GM06990 (cell line): Measurements from ENCODE around the gene CARM1.

Experiments
- DNase-seq: peaks from one replicate; pipeline ENCODE4 v3.0.0-alpha.2; 2011; ENCODE audit not compliant: insufficient read length; ENCODE audit errors: extremely low read depth
- H3K27me3 ChIP-seq: replicated peaks from 2 replicates; pipeline ENCODE4 v1.6.0; 2011; ENCODE audit warnings: low read length; ENCODE audit not compliant: control insufficient read depth, insufficient read depth
- H3K36me3 ChIP-seq: 2 replicates; pipeline ENCODE4 v1.5.1; 2011; ENCODE audit warnings: low read length; ENCODE audit not compliant: control insufficient read depth, insufficient read depth
- H3K4me3 ChIP-seq: replicated peaks from 2 replicates; pipeline ENCODE4 v1.5.1; 2011; ENCODE audit warnings: low read depth, mild to moderate bottlenecking, control low read depth, low read length
- TF ChIP-seq, protein P1 (sequence below): IDR thresholded peaks from 2 replicates; pipeline ENCODE4 v1.5.1; 2011; ENCODE audit warnings: low read length, control low read depth, mild to moderate bottlenecking, inconsistent platforms; ENCODE audit not compliant: insufficient read depth, poor library complexity, severe bottlenecking

The CARM1 gene

DNA sequence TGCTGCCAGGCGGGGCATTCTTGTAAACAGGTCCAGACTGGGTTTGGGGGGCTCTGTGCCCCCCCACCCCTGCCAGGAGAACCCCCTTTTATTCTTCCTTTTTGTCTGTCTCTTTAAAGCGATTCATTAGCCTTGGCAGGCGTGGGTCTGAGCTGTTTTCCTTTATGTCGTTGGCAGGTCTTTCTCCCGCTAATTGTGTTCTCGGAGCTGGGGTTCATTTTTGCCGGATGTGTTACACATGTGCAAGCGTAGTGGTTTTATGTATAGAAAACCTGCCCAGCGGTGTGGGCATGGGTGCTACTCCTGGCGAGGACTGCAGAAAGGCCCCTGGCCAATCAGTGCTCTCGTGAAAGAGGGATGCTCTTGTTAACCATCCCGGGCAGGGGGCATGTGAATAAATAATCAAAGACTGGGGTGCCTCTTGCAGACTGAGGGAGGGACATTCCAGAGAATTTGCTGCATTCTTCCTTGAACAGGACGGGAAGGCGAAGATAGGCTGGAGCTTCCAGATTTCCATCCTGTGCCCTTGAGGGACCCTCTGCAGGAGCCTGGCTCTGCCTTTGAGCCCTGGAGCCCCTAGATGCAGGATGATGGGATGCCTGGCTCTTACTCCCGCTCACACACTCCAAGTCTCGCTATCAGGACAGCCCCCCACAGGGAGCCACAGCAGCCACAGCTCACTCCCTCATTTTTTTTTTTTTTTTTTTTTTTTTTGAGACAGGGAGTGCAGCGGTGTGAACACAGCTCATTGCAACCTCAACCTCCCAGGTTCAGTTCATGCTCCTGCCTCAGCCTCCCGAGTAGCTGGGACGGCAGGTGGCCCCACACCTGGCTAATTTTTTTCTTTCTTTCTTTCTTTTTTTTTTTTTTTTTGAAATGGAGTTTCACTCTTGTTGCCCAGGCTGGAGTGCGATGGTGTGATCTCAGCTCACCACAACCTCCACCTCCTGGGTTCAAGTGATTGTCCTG, 14.1 kb downstream of the CARM1 start:
- no peak overlapping the region for H3K4me3 ChIP-seq
- no peak for DNase-seq
- peaks cover 6% of the 10 kb centered on the region for H3K36me3 ChIP-seq
- TF ChIP-seq, protein P1, sequence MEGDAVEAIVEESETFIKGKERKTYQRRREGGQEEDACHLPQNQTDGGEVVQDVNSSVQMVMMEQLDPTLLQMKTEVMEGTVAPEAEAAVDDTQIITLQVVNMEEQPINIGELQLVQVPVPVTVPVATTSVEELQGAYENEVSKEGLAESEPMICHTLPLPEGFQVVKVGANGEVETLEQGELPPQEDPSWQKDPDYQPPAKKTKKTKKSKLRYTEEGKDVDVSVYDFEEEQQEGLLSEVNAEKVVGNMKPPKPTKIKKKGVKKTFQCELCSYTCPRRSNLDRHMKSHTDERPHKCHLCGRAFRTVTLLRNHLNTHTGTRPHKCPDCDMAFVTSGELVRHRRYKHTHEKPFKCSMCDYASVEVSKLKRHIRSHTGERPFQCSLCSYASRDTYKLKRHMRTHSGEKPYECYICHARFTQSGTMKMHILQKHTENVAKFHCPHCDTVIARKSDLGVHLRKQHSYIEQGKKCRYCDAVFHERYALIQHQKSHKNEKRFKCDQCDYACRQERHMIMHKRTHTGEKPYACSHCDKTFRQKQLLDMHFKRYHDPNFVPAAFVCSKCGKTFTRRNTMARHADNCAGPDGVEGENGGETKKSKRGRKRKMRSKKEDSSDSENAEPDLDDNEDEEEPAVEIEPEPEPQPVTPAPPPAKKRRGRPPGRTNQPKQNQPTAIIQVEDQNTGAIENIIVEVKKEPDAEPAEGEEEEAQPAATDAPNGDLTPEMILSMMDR = no peak
- no peaks in the 10 kb centered on the region for H3K27me3 ChIP-seq

DNA sequence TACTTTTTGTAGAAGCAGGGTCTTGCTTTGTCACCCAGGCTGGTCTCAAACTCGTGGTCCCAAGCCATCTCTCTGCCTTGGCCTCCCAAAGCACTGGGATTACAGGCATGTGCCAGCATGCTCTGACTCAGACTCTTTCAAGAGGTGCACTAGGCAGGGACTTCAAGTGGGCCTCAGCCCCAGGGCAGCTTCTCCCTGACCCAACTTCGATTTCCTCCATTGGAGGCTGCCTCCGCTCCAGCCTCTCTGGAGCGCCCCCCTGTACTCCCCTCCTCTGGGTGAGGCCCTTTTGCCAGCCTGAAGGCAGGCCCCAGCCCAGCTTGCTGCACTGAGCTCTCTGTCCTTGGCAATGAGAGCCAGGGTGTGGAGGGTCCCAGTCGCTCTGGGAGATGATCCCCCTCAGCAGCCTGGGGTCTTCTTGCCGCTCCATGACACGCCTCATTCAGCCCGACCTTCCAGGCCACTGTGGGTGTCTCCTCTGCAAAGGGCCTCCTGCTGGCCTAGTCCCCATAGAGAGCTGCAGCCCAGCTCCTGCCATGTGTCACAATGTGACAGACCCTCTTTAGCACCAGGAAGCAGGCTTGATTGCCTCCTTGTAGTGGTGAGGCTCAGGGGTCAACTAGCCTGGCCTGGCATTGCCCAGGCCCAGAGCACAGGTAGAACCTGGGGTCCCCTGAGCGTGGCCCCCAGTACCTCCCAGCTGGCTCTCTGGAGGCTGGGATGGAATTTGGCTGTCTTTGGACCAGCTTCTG, 16.4 kb downstream of the CARM1 start:
- Histone ChIP-seq H3K36me3 (peaks cover 4% of the 10 kb centered on the region), H3K4me3 (no peak overlapping the region), H3K27me3 (no peaks in the 10 kb centered on the region)
- TF ChIP-seq, protein P1 = no peak
- DNase-seq = no peak

DNA sequence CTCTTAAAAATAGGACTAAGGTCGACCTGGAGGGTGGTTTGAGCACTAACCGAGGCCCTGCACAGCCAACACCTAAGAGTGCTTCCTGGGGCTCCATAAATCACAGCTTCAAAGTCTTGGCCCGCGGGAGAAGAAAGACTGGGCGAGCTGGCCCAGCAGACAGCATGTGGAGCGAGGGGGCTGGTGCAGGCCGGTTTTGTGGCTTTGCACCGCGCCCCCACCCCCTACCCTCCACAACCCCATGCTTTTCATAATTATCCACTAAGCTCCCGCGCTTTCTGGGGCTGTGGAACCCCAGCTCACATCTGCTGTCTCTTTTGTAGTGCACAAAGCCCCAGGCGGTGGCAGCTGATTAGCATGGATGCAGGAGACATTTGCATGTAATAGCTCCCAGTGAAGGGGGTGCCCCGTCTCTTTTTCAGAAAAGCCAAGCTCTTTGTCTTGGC, 17.1 kb downstream of the CARM1 start:
- no peaks in the 10 kb centered on the region for H3K27me3 ChIP-seq
- H3K36me3 ChIP-seq = peaks cover 4% of the 10 kb centered on the region
- DNase-seq = no peak
- TF ChIP-seq, protein P1 = no peak
- H3K4me3 ChIP-seq = no peak overlapping the region

DNA sequence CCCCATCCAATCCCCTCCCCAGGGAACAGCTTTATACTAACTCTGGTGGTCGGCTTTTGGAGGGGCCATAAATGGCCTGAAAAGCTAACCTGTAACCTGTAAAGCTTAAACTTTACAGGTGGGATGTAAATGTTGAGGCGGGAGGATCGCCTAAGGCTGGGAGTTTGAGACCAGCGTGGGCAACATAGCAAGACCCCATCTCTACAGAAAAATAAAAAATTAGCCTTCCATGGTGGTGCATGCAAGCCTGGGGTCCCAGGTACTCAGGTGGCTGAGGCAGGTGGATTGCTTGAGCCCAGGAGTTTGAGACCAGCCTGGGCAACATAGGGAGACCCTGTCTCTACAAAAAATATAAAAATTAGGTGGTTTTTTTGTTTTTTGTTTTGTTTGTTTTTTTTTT, 18.5 kb downstream of the CARM1 start:
- DNase-seq = no peak
- H3K27me3 ChIP-seq = no peaks in the 10 kb centered on the region
- peaks cover 4% of the 10 kb centered on the region for H3K36me3 ChIP-seq
- no peak overlapping the region for H3K4me3 ChIP-seq
- TF ChIP-seq, protein P1 = no peak

DNA sequence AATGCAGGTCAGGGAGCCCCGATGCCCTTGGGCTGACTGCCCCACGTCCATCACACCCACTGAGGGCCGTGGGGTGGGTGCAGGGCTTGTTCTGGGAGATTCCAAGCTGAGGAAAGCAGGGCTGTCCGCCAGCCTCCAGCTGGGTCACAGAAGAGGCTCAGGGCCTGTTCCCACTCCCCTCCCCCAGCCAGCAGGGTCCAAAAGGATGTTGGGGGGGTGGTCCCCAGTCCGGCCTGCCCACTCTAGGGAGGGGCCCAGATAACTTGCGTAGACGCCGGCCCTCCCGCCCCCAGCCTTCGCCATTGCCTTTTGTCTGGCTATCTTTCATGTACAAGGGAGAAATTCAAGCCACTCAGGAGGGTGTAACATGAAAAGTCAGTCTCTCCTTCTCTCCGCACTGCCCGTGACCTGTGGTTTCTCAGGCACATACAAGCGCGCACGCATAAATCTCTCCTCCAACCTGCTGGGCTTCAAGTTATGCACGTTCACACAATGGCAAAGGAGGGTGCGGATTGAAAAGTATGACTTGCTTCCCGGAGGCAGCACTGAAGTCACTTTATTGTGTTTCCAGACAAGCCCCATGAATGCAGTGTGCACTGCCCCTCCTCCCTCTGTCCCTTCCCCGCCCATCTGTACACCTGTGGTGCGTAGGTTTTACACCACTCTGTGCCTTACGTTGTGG, 20.2 kb downstream of the CARM1 start:
- no peak overlapping the region for H3K4me3 ChIP-seq
- H3K36me3 ChIP-seq = peaks cover 5% of the 10 kb centered on the region
- TF ChIP-seq, protein P1 = no peak
- no peak for DNase-seq
- no peaks in the 10 kb centered on the region for H3K27me3 ChIP-seq
